Endothelial cell of umbilical vein (primary cell): ENCODE data around the gene LRRC17. TPM values are rescaled to one million over a fixed set of nuclear protein-coding genes. Genes with fewer than 3 reads are reported as not detected.

Source experiments
- BruUV-seq: library from RNA; stranded (reverse); fragments of 400-500 nt; replicated peaks from 2 replicates; lab custom pipeline; 2021; lab: Mats Ljungman, UMichigan
- CTCF ChIA-PET: fragments of 300-600, 350-600 bp; sonication (Branson Sonifier 250); formaldehyde crosslinking; loops from one replicate; lab custom pipeline; 2021; ENCODE audit warnings: antibody characterized with exemption, inconsistent platforms; lab: Charles Lee
- POLR2A ChIA-PET: fragments of 300-600, 350-600 bp; sonication (Branson Sonifier 250); formaldehyde crosslinking; loops from one replicate; lab custom pipeline; 2021; ENCODE audit warnings: antibody characterized with exemption, inconsistent platforms; lab: Charles Lee
- DNase-seq: peaks from one replicate; pipeline ENCODE4 v3.0.0-alpha.2; 2011; ENCODE audit warnings: low read depth, low spot score
- FAIRE-seq: peaks from 2 replicates; lab custom pipeline; 2011; peaks lifted over from hg19 to GRCh38; lab: Jason Lieb, UNC
- H2AFZ ChIP-seq: 2 replicates; pipeline ENCODE4 v1.6.0; 2012; ENCODE audit warnings: low read depth, low read length, control low read depth, inconsistent platforms
- H3K27ac ChIP-seq: 2 replicates; pipeline ENCODE4 v1.5.1; 2011; ENCODE audit warnings: low read depth, mild to moderate bottlenecking, control low read depth, low read length, moderate library complexity; ENCODE audit not compliant: insufficient read depth
- H3K27me3 ChIP-seq, 2 experiments: 2 replicates each; pipeline versions ENCODE4 v1.6.0 to v1.6.1; 2011; ENCODE audit warnings: low read length in 2 of 2, mixed read lengths in 1 of 2; ENCODE audit not compliant: control insufficient read depth in 2 of 2, insufficient read depth in 2 of 2
- H3K36me3 ChIP-seq, 2 experiments: 2 replicates in 1 of 2; 3 replicates in 1 of 2; pipeline ENCODE4 v1.5.1; 2011; ENCODE audit warnings: low read length in 2 of 2, mild to moderate bottlenecking in 1 of 2, moderate library complexity in 1 of 2; ENCODE audit not compliant: control insufficient read depth in 2 of 2, insufficient read depth in 2 of 2; ENCODE audit errors: extremely low read depth in 1 of 2
- H3K4me1 ChIP-seq: 3 replicates; pipeline ENCODE4 v1.5.1; 2011; ENCODE audit warnings: mild to moderate bottlenecking, low read length; ENCODE audit not compliant: control insufficient read depth, insufficient read depth; ENCODE audit errors: extremely low read depth
- H3K4me2 ChIP-seq: 2 replicates; pipeline ENCODE4 v1.6.1; 2011; ENCODE audit warnings: low read length, control low read depth, mixed read lengths; ENCODE audit not compliant: insufficient read depth
- H3K4me3 ChIP-seq, 3 experiments: fragments of 200-600 bp in 1 of 3; sonication (generic), shearing (Covaris generic) in 1 of 3; replicated peaks in 1 of 3; 2 replicates each; pipeline ENCODE4 v1.5.1; 2011 to 2016; ENCODE audit warnings: control low read depth in 3 of 3, low read length in 3 of 3, mild to moderate bottlenecking in 2 of 3, inconsistent platforms in 1 of 3, low read depth in 1 of 3, moderate library complexity in 1 of 3; ENCODE audit not compliant: insufficient read depth in 1 of 3
- H3K79me2 ChIP-seq: 2 replicates; pipeline ENCODE4 v1.6.0; 2012; ENCODE audit warnings: low read length, inconsistent platforms; ENCODE audit not compliant: control insufficient read depth, insufficient read depth
- H3K9ac ChIP-seq: replicated peaks from 2 replicates; pipeline ENCODE3; 2011; ENCODE audit warnings: low read length, control low read depth; ENCODE audit not compliant: insufficient read depth; ENCODE audit errors: extremely low read depth
- H3K9me1 ChIP-seq: replicated peaks from 3 replicates; pipeline ENCODE4 v1.6.0; 2011; ENCODE audit warnings: mild to moderate bottlenecking, low read length; ENCODE audit not compliant: control insufficient read depth, insufficient read depth; ENCODE audit errors: extremely low read depth
- H3K9me3 ChIP-seq: replicated peaks from 2 replicates; pipeline ENCODE4 v1.5.1; 2012; ENCODE audit warnings: low read length, inconsistent platforms; ENCODE audit not compliant: control insufficient read depth, insufficient read depth
- H4K20me1 ChIP-seq: replicated peaks from 2 replicates; pipeline ENCODE3; 2011; ENCODE audit warnings: mild to moderate bottlenecking, low read length; ENCODE audit not compliant: control insufficient read depth, insufficient read depth; ENCODE audit errors: extremely low read depth
- EZH2 ChIP-seq: IDR thresholded peaks from 2 replicates; pipeline ENCODE4 v1.6.1; 2012; ENCODE audit warnings: borderline replicate concordance, low read depth, mild to moderate bottlenecking, moderate library complexity, low read length, inconsistent platforms; ENCODE audit not compliant: severe bottlenecking
- FOS ChIP-seq: IDR thresholded peaks from 2 replicates; pipeline ENCODE4 v1.6.1; 2011; ENCODE audit warnings: mild to moderate bottlenecking, low read length, moderate library complexity, borderline replicate concordance; ENCODE audit not compliant: insufficient read depth
- GATA2 ChIP-seq: IDR thresholded peaks from 2 replicates; pipeline ENCODE4 v1.7.0; 2011; ENCODE audit warnings: low read depth, mild to moderate bottlenecking, moderate library complexity, mixed read lengths, low read length; ENCODE audit not compliant: insufficient read length, insufficient read depth
- JUN ChIP-seq: IDR thresholded peaks from 2 replicates; pipeline ENCODE4 v1.6.1; 2011; ENCODE audit warnings: borderline replicate concordance, low read depth; ENCODE audit not compliant: insufficient read length, insufficient read depth
- MYC ChIP-seq: IDR thresholded peaks from one replicate; pipeline ENCODE4 v1.6.1; 2011; ENCODE audit warnings: mild to moderate bottlenecking, low read depth, low read length
- POLR2A ChIP-seq: IDR thresholded peaks from 2 replicates; pipeline ENCODE4 v1.6.1; 2012; ENCODE audit warnings: low read depth, mild to moderate bottlenecking, control low read depth, low read length
- POLR2AphosphoS5 ChIP-seq: IDR thresholded peaks from 2 replicates; pipeline ENCODE4 v1.6.1; 2012; ENCODE audit warnings: low read depth, mild to moderate bottlenecking, control low read depth, low read length, moderate library complexity; ENCODE audit not compliant: insufficient read depth
- dilution Hi-C: fragments of 300-500 bp; cut with MboI; formaldehyde crosslinking; loops from one replicate; pipeline ENCODE4 v1.15.0; 2019; ENCODE audit warnings: low sequenced_read_pairs; ENCODE audit not compliant: extremely low pct_ligation_motif_present
- intact Hi-C: fragments of 100-400 bp; cut with micrococcal nuclease; formaldehyde crosslinking; loops from one replicate; pipeline ENCODE4 v1.10.0; 2022
- polyA plus RNA-seq, 4 experiments: library from polyadenylated mRNA; depleted of rRNA in 3 of 4; stranded (reverse) in 3 of 4; unstranded in 1 of 4; fragments of >200 nt; gene quantifications; 2 replicates each; pipeline versions ENCODE4 v1.2.1 to v1.2.3, GENCODE V29; 2011 to 2012; ENCODE audit warnings: missing spikeins in 1 of 4
- total RNA-seq: library from RNA; stranded (reverse); gene quantifications from 2 replicates; pipeline ENCODE4 v1.2.3, GENCODE V29; 2021
- TF ChIP-seq, protein P1 (sequence below): IDR thresholded peaks from 2 replicates; pipeline ENCODE4 v1.6.1; 2011; ENCODE audit not compliant: insufficient read depth, insufficient read length
- TF ChIP-seq, protein P2 (sequence below), 2 donors: IDR thresholded peaks; 1 replicate in 1 of 2; 2 replicates in 1 of 2; pipeline ENCODE4 v1.5.1; 2011; ENCODE audit warnings: low read length in 2 of 2, mild to moderate bottlenecking in 2 of 2, moderate library complexity in 2 of 2, control low read depth in 1 of 2, inconsistent platforms in 1 of 2, low read depth in 1 of 2; ENCODE audit not compliant: insufficient read depth in 1 of 2; ENCODE audit errors: extremely low read depth in 1 of 2

Gene LRRC17
- total and polyA plus RNA-seq, 2 donors (not counting 3 experiments of a cell fraction or from before 2014, with no cell fraction given), result 22.7 to 33.7 TPM

DNA sequence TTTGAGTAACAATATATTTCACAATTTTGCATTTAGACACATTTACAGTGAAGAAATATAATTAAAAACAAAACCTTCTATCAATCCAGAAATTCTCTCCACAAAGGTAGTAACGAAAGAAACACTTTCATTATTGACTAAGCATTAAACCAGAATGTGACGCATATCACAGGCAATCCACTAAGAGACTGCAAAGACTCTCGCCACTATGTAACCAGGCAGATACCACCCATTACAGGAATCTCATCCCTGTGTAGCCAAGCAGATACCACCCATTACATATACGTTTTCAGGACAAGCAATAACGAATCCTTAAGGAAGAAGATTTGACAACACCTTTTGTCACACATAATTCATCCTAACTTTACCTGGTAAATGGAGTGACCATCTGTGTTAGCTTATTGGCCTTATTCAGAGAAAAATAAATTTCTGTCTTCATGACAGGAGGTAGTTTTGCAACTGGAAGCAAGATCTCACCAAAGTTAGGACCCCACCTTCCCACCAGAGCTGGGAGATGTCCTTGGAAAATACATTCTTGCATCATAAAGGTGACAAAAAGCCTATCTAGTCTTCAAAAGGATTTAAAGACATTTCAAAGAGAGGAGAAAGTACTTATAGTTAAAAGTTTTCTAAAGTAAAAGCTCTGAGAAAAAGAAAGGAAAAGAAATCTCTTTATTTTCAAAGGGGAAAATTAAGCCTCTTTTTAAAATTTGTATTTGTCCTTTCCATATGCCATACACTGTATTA is 30.8 kb downstream of the LRRC17 start:
- Histone ChIP-seq H2AFZ (no peak overlapping the region), H4K20me1 (no peaks in the 10 kb centered on the region), H3K4me3 (no peak overlapping the region), H3K79me2 (no peaks in the 10 kb centered on the region), H3K4me2 (no peak overlapping the region), H3K9ac (no peak overlapping the region), H3K36me3 (no peaks in the 10 kb centered on the region), H3K27me3 (no peaks in the 10 kb centered on the region), H3K27ac (no peak overlapping the region), H3K4me1 (peaks cover 11% of the 10 kb centered on the region), H3K9me3 (no peaks in the 10 kb centered on the region), H3K9me1 (no peaks in the 10 kb centered on the region)
- CTCF ChIA-PET, result interaction anchor here (0.7 kb wide), 1 partner anchor 118 kb away, joined by 4 read pairs; no protein-coding TSS in a partner anchor
- DNase-seq (no peak), FAIRE-seq (no peak)
- dilution Hi-C loops, result no loop called here
- POLR2A ChIA-PET, result no interaction called here
- BruUV-seq, result no TSS peak
- intact Hi-C loops, result no loop called here
- TF ChIP-seq POLR2A (no peak), FOS (no peak), JUN (no peak), EZH2 (no peak), POLR2AphosphoS5 (no peak), GATA2 (no peak), MYC (no peak)
- TF ChIP-seq, protein P1, sequence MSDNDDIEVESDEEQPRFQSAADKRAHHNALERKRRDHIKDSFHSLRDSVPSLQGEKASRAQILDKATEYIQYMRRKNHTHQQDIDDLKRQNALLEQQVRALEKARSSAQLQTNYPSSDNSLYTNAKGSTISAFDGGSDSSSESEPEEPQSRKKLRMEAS, result no peak
- TF ChIP-seq, protein P2, sequence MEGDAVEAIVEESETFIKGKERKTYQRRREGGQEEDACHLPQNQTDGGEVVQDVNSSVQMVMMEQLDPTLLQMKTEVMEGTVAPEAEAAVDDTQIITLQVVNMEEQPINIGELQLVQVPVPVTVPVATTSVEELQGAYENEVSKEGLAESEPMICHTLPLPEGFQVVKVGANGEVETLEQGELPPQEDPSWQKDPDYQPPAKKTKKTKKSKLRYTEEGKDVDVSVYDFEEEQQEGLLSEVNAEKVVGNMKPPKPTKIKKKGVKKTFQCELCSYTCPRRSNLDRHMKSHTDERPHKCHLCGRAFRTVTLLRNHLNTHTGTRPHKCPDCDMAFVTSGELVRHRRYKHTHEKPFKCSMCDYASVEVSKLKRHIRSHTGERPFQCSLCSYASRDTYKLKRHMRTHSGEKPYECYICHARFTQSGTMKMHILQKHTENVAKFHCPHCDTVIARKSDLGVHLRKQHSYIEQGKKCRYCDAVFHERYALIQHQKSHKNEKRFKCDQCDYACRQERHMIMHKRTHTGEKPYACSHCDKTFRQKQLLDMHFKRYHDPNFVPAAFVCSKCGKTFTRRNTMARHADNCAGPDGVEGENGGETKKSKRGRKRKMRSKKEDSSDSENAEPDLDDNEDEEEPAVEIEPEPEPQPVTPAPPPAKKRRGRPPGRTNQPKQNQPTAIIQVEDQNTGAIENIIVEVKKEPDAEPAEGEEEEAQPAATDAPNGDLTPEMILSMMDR (IDR thresholded peaks at IDR 0.05; ENCODE audit: extremely low read depth in 1 of 2, insufficient read depth in 1 of 2, low read depth in 1 of 2, low read length in 2 of 2), result no peak
